HG02588 (cell line): ENCODE data around the gene CER1.
"Not testable (repeated sequence)": the region's sequence is repeated elsewhere in the genome, so short reads cannot be mapped to it uniquely, and the experiment has no call there.

Source experiments
- ATAC-seq: cut with Tn5 transposase; IDR thresholded peaks from one replicate; pipeline ENCODE4 v1.9.1; 2021; ENCODE audit warnings: mild to moderate bottlenecking, moderate library complexity; ENCODE audit not compliant: unreplicated experiment

Gene CER1

GRCh38 chr9:14719231-14719923, 3.2 kb downstream of the CER1 start:
- ATAC-seq, result no peak

- ATAC-seq, result no peak
Measured at GRCh38 chr9:14715102-14715501, 7.4 kb downstream of the CER1 start.

- ATAC-seq, result no peak
Measured at GRCh38 chr9:14713187-14713767, 9.3 kb downstream of the CER1 start.

GRCh38 chr9:14710804-14711203, 11.7 kb downstream of the CER1 start:
- ATAC-seq, result no peak

GRCh38 chr9:14706530-14707140, 15.9 kb downstream of the CER1 start:
- no peak for ATAC-seq

- no peak for ATAC-seq
Measured at GRCh38 chr9:14705079-14705478, 17.5 kb downstream of the CER1 start.

GRCh38 chr9:14704281-14704680, 18.3 kb downstream of the CER1 start:
- no peak for ATAC-seq

- no peak for ATAC-seq
Measured at GRCh38 chr9:14702200-14702720, 20.3 kb downstream of the CER1 start.

- ATAC-seq, result peak; percentile 87
Measured at GRCh38 chr9:14693251-14693861, 29.2 kb downstream of the CER1 start, which contains the start of gene ZDHHC21. Gene ZDHHC21 (minus strand): TSS chr9:14693432. CDS start chr9:14674340, 19,092 bp downstream.

GRCh38 chr9:14692470-14693250, 29.9 kb downstream of the CER1 start:
- peak; percentile 47 for ATAC-seq

GRCh38 chr9:14690948-14691730, 31.4 kb downstream of the CER1 start:
- no peak for ATAC-seq

GRCh38 chr9:14687042-14687719, 35.4 kb downstream of the CER1 start:
- ATAC-seq, result no peak

- no peak for ATAC-seq
Measured at GRCh38 chr9:14686168-14686567, 36.4 kb downstream of the CER1 start.

GRCh38 chr9:14682616-14683015, 39.9 kb downstream of the CER1 start:
- ATAC-seq, result not testable (repeated sequence)

GRCh38 chr9:14678776-14679175, 43.8 kb downstream of the CER1 start:
- no peak for ATAC-seq

- no peak for ATAC-seq
Measured at GRCh38 chr9:14677872-14678271, 44.7 kb downstream of the CER1 start.

GRCh38 chr9:14677396-14677795, 45.1 kb downstream of the CER1 start:
- ATAC-seq, result no peak

GRCh38 chr9:14674630-14675029, 47.9 kb downstream of the CER1 start:
- ATAC-seq, result no peak

GRCh38 chr9:14671377-14671776, 51.2 kb downstream of the CER1 start:
- ATAC-seq, result no peak
